OCI-LY7 (cell line): ENCODE data around the gene TBX2.

Source experiments
- CTCF ChIP-seq: fragments of 200-600 bp; sonication (generic); conservative IDR thresholded peaks from 2 replicates; pipeline ENCODE4 v1.5.1; 2014; ENCODE audit warnings: mild to moderate bottlenecking, antibody characterized with exemption, low read length, moderate library complexity, mixed read lengths
- EZH2phosphoT487 ChIP-seq: fragments of 200-600 bp; sonication (generic); IDR thresholded peaks from 2 replicates; pipeline ENCODE4 v1.6.1; 2018; ENCODE audit warnings: low read depth, borderline replicate concordance, mild to moderate bottlenecking, mixed run types, antibody characterized with exemption, low read length, moderate library complexity, mixed read lengths

- no peak for TF ChIP-seq CTCF
- no peak for TF ChIP-seq EZH2phosphoT487
Measured at GRCh38 chr17:61388561-61389356, 10.9 kb upstream of the TBX2 start.
